Myocyte (in vitro differentiated cells): Measurements from ENCODE around the gene NKPD1. TPM values are rescaled to one million over a fixed set of nuclear protein-coding genes. Genes with fewer than 3 reads are reported as not detected.
A peak's percentile ranks its signal among the peaks of the same experiment; 100 is the strongest.

Source experiments
- DNase-seq: peaks from one replicate; pipeline ENCODE4 v3.0.0-alpha.2; 2012; ENCODE audit warnings: low read depth
- total RNA-seq: library from RNA; depleted of rRNA; stranded (reverse); fragments of >200 nt; gene quantifications from 2 replicates; pipeline ENCODE4 v1.2.3, GENCODE V29; 2014

Gene NKPD1
- total RNA-seq, 1 donor from 2014 or later: 0.13 TPM

GRCh38 chr19:45175515-45176345 lies 14.9 kb upstream of the NKPD1 start:
- DNase-seq: no peak

DNA sequence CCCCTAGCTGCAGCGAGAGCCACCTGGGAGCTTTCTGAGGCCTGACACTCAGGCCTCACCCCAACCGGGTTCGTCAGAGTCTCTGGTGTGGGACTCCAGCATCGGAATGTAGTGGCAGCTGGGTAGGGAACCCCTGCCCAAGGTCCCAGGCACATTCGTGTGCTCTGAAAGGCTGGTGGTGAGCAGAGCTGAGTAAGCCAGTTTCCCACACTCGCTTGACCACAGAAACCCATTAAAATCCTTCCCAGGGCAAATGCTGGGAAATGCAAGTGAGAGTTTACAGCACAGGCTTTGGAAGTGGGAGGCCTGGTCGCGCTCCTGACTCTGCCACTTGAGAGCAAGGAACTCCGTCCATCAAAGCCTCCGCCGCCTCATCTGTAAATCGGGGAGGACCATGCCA lies 13.0 kb upstream of the NKPD1 start:
- peak; percentile 99 for DNase-seq

GRCh38 chr19:45172611-45173208 lies 11.9 kb upstream of the NKPD1 start:
- DNase-seq: peak; percentile 44

GRCh38 chr19:45172173-45172572 lies 11.4 kb upstream of the NKPD1 start:
- DNase-seq: no peak

GRCh38 chr19:45171211-45171623 lies 10.4 kb upstream of the NKPD1 start:
- no peak for DNase-seq

DNA sequence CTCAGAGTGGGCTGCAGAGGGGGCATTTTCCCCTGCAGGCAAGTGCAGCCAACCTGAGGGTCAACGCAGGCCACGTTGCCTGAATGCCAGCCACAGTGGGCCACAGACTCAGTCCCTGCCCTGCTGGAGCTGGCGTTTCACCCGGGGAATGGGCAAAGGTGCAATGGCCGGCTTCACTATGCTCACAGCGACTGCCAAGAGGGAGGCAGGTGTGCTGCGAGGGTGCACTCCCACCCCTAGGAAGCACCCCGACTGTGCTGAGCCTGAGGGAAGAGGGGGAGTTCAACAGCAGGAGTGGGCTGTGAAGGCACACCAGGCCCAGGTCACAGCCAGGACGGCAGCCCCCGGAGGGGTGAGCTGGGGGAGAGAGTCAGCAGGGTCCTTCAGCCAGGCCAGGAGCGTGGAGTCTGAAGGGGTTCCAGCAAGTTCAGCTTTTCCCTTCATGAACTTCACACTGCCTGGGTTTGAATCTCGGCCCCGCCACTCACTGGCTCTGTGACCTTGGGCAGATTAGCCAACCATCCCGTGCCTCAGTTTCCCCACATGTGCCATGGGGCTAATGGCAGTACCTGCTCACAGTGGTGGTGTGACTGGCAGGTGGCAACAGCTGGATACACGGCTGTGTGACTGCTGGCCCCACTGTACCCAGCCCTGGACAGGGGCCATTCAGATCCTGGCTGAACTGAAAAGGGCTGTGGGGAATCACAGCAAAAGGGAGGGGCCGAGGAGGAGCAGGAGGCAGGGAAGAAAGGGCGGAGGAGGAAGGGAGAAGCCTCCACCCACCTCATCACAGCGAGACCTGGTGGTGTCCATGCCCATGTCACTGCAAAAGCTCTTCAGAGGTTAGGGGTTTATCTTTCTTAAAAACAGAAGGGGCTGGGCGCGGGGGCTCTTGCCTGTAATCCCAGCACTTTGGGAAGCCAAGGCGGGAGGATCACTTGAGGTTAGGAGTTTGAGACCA lies 9.6 kb upstream of the NKPD1 start:
- no peak for DNase-seq

GRCh38 chr19:45169602-45170001 lies 8.8 kb upstream of the NKPD1 start:
- no peak for DNase-seq

- DNase-seq: no peak
These were observed 8.1 kb upstream of the NKPD1 start for GRCh38 chr19:45168767-45169351.

- no peak for DNase-seq
These were observed 6.0 kb upstream of the NKPD1 start for GRCh38 chr19:45166723-45167252.

DNA sequence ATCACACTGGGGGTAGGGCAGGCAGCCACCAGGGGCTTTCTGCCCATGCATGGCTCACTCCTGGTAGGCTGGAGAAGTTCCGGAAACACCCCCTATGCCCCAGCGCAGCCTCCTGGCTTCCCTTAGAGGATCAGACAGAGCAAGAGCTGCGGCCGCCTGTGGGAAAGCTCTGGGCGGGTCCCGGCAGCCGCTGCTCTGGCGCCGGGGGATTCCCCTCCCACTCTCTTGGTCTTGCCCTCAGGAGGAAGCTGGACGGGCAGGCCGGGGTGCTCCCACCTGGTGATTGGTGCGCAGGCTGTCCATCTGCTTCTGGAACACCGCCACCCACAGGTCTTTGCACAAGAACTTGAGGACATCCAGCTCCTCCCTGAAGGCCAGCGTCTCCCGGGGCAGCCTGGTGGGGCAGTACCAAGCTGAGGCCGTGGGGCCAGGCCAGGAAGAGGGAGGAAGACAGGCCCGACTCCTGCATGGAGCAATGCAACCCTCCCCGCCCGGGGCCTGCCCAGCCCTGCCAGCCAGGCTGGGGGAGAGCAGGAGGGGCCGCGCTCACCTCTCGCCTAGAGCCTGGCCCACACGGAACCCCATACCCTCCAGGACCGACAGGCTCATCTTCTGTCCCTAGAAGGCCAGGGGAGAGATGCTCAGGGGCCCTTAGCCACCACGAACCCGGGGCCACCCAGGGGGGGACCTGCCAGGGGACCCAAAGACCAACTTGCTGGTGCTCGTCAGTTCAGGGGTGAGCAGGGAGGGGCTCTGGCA lies 4.0 kb upstream of the NKPD1 start:
- peak; percentile 61 for DNase-seq

DNA sequence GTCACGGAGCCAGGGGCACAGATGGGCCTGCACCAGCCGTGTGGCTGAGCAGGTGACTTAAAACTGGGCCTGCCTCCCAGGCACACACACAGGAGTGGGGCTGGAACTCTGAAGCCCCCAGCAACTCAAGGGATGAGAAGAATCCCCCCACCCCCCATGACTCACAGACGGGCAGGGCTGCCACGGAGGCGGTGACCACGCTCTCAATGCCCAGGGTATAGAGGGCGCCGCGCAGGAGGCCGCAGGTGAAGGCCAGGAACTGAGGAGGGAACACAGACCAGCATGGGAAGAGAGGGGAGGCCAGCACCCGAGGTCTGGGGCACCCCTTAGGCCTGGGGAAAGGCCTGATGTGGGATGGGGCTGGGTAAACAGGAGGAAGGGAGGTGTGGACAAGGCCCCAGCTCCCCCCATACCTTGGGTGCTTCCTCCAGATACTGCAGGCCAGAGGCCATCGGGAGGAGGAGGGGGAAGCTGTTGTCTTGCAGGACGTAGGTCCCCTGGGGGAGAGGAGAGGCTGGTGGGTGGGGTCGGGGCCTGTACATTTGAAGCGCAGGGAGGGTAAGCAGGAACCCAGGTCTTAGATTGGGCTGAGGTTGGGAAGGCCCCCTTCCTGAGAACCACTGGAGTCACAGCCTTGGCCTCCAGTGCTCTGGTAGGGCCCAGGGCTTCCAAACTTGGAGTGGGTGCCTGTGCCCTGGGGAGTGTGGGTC lies 3.1 kb upstream of the NKPD1 start:
- no peak for DNase-seq

- DNase-seq: no peak
These were observed 2.4 kb upstream of the NKPD1 start for GRCh38 chr19:45163156-45163555.

- no peak for DNase-seq
These were observed 1.9 kb upstream of the NKPD1 start for GRCh38 chr19:45162608-45163143.

GRCh38 chr19:45161738-45162607 lies 1.2 kb upstream of the NKPD1 start:
- peak; percentile 52 for DNase-seq

- no peak for DNase-seq
These were observed 834 bp downstream of the NKPD1 start for GRCh38 chr19:45159971-45160324.

- no peak for DNase-seq
These were observed 1.4 kb downstream of the NKPD1 start for GRCh38 chr19:45159210-45159970.

DNA sequence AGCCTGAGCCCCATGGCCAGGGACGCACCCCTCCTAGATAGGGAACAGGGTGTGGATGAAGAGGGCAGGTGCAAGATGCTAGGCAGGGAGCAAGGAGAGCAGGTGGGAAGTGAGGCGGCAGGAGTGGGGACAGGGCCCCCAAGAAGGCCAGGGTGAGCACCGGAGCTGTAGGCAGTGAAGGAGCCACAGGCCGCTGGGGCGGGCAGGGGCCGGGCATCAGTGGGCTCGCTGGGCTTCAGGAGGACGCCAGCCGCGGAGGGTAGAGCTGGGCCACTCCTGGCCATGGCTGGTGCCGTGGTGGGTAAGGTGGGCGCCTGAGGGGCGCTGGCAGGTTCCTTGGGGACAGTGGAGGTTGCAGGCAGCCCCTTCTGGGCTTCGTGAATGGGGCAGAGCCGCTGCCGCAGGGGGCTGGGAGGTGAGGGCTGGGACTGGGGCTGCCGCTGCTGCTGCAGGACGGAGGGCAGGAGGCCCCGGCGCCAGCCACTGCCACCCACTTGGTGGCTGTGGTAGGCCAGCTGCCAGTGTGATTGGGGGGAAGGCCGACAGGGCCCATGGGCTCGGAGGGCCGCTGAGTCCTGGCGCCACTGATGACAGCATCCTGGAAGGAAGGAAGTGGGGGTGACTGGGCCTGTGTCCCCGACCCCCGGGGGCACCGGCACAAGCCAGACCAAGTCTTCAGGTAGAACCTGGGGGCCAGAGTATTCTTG lies 2.1 kb downstream of the NKPD1 start:
- no peak for DNase-seq
